HEK293T (cell line): Measurements from ENCODE around the gene NANOS1.

ENCODE experiments used
- CTCF ChIA-PET: fragments of 350-600 bp; formaldehyde crosslinking; extraction: SDS; loops from one replicate; lab custom pipeline; 2021; ENCODE audit warnings: antibody characterized with exemption, inconsistent platforms; lab: Yijun Ruan, JAX
- POLR2A ChIA-PET: fragments of 350-600 bp; formaldehyde crosslinking; extraction: SDS; loops from one replicate; lab custom pipeline; 2020; ENCODE audit warnings: antibody characterized with exemption, inconsistent platforms; lab: Yijun Ruan, JAX
- DNase-seq: peaks from one replicate; pipeline ENCODE4 v3.0.0; 2012; ENCODE audit warnings: mixed read lengths; ENCODE audit errors: extremely low spot score
- ARNT ChIP-seq: fragments of 450-650 bp; IDR thresholded peaks from 2 replicates; pipeline ENCODE4 v1.6.1; 2017; ENCODE audit warnings: mild to moderate bottlenecking
- BHLHE40 ChIP-seq: fragments of 450-650 bp; IDR thresholded peaks from 2 replicates; pipeline ENCODE4 v1.6.1; 2016; ENCODE audit warnings: mild to moderate bottlenecking, moderate library complexity, borderline replicate concordance
- CTBP1 ChIP-seq: fragments of 450-650 bp; IDR thresholded peaks from 2 replicates; pipeline ENCODE4 v1.6.1; 2016; ENCODE audit warnings: borderline replicate concordance
- ELF4 ChIP-seq: fragments of 450-650 bp; IDR thresholded peaks from 2 replicates; pipeline ENCODE4 v1.6.1; 2017; ENCODE audit warnings: antibody characterized with exemption
- FOXA1 ChIP-seq: fragments of 450-650 bp; IDR thresholded peaks from 2 replicates; pipeline ENCODE4 v1.6.1; 2016; ENCODE audit warnings: mild to moderate bottlenecking
- FOXK2 ChIP-seq: fragments of 450-650 bp; IDR thresholded peaks from 2 replicates; pipeline ENCODE4 v1.6.1; 2016; ENCODE audit warnings: mild to moderate bottlenecking
- FOXM1 ChIP-seq: fragments of 450-650 bp; IDR thresholded peaks from 2 replicates; pipeline ENCODE4 v1.6.1; 2017; ENCODE audit warnings: mild to moderate bottlenecking, borderline replicate concordance
- HDGF ChIP-seq: fragments of 450-650 bp; IDR thresholded peaks from 2 replicates; pipeline ENCODE4 v1.6.1; 2017; ENCODE audit warnings: antibody characterized with exemption, borderline replicate concordance
- L3MBTL2 ChIP-seq: fragments of 450-650 bp; conservative IDR thresholded peaks from 2 replicates; pipeline ENCODE4 v1.6.1; 2016; ENCODE audit warnings: mild to moderate bottlenecking
- LEF1 ChIP-seq: fragments of 450-650 bp; IDR thresholded peaks from 2 replicates; pipeline ENCODE4 v1.6.1; 2017; ENCODE audit warnings: mild to moderate bottlenecking, borderline replicate concordance
- NFRKB ChIP-seq: fragments of 450-650 bp; IDR thresholded peaks from 2 replicates; pipeline ENCODE4 v1.6.1; 2016; ENCODE audit warnings: mild to moderate bottlenecking, moderate library complexity
- SP1 ChIP-seq: fragments of 450-650 bp; IDR thresholded peaks from 2 replicates; pipeline ENCODE4 v1.6.1; 2017
- SUZ12 ChIP-seq: fragments of 450-650 bp; IDR thresholded peaks from 2 replicates; pipeline ENCODE4 v1.6.1; 2016; ENCODE audit warnings: mild to moderate bottlenecking
- TARDBP ChIP-seq: fragments of 450-650 bp; IDR thresholded peaks from 2 replicates; pipeline ENCODE4 v1.6.1; 2016
- ZNF384 ChIP-seq: fragments of 450-650 bp; IDR thresholded peaks from 2 replicates; pipeline ENCODE4 v1.6.1; 2016
- TF ChIP-seq, protein P1 (sequence below): fragments of 450-650 bp; IDR thresholded peaks from 2 replicates; pipeline ENCODE4 v1.6.1; 2016

NANOS1 gene

GRCh38 chr10:118994321-118994720 lies 35.2 kb upstream of the NANOS1 start:
- CTCF ChIA-PET, result no interaction called here
- no peak for TF ChIP-seq CTBP1
- no peak for TF ChIP-seq ARNT
- TF ChIP-seq SUZ12, result no peak
- no peak for TF ChIP-seq L3MBTL2
- DNase-seq, result no peak
- POLR2A ChIA-PET, result no interaction called here

GRCh38 chr10:118995739-118996138 lies 33.8 kb upstream of the NANOS1 start:
- ChIA-PET CTCF (no interaction called here), POLR2A (no interaction called here)
- DNase-seq, result no peak
- no peak for TF ChIP-seq SUZ12
- TF ChIP-seq FOXK2, result no peak
- TF ChIP-seq LEF1, result no peak
- no peak for TF ChIP-seq TARDBP
- no peak for TF ChIP-seq FOXA1
- no peak for TF ChIP-seq FOXM1
- no peak for TF ChIP-seq ELF4
- TF ChIP-seq, protein P1, sequence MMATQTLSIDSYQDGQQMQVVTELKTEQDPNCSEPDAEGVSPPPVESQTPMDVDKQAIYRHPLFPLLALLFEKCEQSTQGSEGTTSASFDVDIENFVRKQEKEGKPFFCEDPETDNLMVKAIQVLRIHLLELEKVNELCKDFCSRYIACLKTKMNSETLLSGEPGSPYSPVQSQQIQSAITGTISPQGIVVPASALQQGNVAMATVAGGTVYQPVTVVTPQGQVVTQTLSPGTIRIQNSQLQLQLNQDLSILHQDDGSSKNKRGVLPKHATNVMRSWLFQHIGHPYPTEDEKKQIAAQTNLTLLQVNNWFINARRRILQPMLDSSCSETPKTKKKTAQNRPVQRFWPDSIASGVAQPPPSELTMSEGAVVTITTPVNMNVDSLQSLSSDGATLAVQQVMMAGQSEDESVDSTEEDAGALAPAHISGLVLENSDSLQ, result no peak
- TF ChIP-seq L3MBTL2, result no peak
- no peak for TF ChIP-seq ARNT
- no peak for TF ChIP-seq NFRKB
- TF ChIP-seq ZNF384, result no peak
- TF ChIP-seq CTBP1, result no peak

DNA sequence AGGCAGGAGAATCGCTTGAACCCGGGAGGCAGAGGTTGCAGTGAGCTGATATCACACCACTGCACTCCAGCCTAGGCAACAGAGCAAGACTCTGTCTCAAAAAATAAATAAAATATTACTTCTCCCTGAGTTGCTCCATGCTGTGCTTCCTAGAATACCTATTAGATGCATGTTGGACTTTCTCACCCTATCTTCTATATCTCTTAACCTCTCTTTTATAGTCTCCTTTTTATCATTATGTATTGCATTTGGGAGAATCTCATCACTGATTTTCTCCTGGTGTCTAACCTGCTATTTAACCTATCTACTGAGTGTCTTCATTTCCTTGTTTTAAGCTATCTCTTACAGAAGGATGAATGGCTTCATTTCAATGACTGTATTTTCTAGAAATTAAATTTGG lies 32.1 kb upstream of the NANOS1 start:
- DNase-seq, result no peak
- ChIA-PET POLR2A (no interaction called here), CTCF (no interaction called here)
- TF ChIP-seq BHLHE40 (no peak), LEF1 (no peak), L3MBTL2 (no peak), FOXM1 (no peak), FOXA1 (no peak), ZNF384 (no peak)

GRCh38 chr10:118998183-118998582 lies 31.3 kb upstream of the NANOS1 start:
- TF ChIP-seq TARDBP (no peak), SP1 (no peak), ARNT (no peak), NFRKB (no peak), SUZ12 (no peak), LEF1 (no peak), ZNF384 (no peak), ELF4 (no peak), L3MBTL2 (no peak), HDGF (no peak), FOXM1 (no peak), FOXK2 (no peak), BHLHE40 (no peak), CTBP1 (no peak), FOXA1 (no peak)
- TF ChIP-seq, protein P1, result no peak
- CTCF ChIA-PET, result no interaction called here
- DNase-seq, result no peak
- POLR2A ChIA-PET, result no interaction called here

DNA sequence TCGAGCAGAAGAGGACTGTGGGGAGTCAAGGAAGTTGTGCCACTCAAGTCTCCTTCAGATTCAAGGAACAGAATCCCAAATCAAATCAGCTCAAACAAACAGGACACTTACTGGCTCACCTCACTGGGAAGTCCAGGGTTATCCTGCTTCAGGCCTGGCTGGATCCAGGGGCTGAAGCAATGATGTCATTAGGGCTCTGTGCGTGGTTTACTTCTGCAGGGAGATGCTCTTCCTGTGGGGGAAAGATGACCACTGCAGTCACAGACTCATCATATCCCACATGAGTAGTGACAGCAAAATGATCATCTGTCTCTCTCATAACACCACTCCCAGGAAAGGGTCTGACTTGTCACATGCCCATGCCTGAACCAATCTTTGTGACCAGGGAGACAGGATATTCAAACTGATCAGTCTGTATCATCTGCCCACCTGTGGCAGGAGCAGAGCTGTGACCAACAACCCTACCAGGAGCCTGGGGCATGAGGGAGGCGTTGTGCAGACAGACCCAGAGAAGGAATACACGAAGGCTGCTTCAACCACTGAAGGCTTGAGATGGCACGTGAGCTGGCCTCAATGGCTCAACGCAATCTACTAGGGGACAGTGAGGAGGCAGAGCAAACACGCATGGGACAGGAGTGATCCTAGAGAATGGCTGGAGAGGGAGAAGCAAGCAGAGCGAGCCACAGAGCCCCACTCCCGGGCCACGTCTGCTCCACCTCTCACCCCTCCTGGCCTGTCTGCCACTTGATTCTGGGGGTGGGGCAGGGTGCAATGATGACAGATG lies 27.6 kb upstream of the NANOS1 start:
- TF ChIP-seq FOXK2, result no peak
- TF ChIP-seq FOXM1, result no peak
- TF ChIP-seq ARNT, result no peak
- TF ChIP-seq LEF1, result no peak
- TF ChIP-seq ELF4, result no peak
- no peak for TF ChIP-seq ZNF384
- TF ChIP-seq, protein P1, result no peak
- TF ChIP-seq NFRKB, result no peak
- no peak for TF ChIP-seq HDGF
- TF ChIP-seq L3MBTL2, result no peak
- no peak for TF ChIP-seq FOXA1
- no peak for TF ChIP-seq BHLHE40
- no peak for TF ChIP-seq CTBP1
- TF ChIP-seq SUZ12, result no peak
- no peak for TF ChIP-seq TARDBP
- DNase-seq, result no peak
- CTCF ChIA-PET, result no interaction called here
- POLR2A ChIA-PET, result no interaction called here

DNA sequence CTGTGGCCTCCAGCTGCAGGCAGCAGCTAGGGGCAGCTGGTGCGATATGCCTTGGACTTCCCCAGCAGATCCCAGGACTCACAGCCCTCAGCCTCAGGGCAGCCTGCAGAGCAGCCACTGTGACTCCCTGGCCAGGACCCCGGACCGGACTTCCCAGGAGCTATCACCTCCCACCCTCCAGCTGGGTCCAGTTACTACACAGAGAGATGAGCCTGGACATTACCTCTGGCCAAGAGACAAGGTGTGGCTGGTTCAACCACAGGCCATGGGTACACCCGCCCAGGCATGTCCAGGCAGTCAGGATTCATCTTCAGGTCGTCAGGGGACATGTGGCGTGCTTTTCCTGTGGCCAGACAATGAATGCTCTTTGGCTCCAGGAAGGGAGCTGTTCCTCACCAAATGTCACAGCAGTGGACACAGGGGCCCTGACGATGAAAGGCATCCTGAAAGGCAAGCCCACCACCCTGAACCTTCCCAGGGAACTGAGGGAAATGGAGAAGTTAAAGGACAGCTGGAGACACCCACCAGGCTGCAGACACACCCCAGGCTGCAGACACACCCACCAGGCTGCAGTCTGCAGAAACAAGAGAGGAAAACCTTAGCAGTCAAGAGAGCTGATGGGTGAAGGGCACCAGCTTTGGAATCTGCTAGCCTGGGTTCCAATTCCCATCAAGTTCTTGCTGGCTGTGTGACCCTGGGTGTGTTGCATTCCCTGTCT lies 25.8 kb upstream of the NANOS1 start:
- no peak for DNase-seq
- CTCF ChIA-PET, result no interaction called here
- TF ChIP-seq L3MBTL2 (no peak), FOXA1 (no peak), LEF1 (no peak), ZNF384 (no peak), FOXM1 (no peak), BHLHE40 (no peak), ARNT (no peak), CTBP1 (no peak), SP1 (no peak), FOXK2 (no peak), SUZ12 (no peak), TARDBP (no peak), ELF4 (no peak), HDGF (no peak), NFRKB (no peak)
- TF ChIP-seq, protein P1, result no peak
- POLR2A ChIA-PET, result no interaction called here
